Cerebellar nuclear complex (tissue), 1 donor: ENCODE measurements around the gene ELFN1.

Experiments
- DNase-seq, 2 experiments: peaks; one replicate each; lab custom pipeline; 2025; lab: John Stamatoyannopoulos, UW

Gene ELFN1

DNA sequence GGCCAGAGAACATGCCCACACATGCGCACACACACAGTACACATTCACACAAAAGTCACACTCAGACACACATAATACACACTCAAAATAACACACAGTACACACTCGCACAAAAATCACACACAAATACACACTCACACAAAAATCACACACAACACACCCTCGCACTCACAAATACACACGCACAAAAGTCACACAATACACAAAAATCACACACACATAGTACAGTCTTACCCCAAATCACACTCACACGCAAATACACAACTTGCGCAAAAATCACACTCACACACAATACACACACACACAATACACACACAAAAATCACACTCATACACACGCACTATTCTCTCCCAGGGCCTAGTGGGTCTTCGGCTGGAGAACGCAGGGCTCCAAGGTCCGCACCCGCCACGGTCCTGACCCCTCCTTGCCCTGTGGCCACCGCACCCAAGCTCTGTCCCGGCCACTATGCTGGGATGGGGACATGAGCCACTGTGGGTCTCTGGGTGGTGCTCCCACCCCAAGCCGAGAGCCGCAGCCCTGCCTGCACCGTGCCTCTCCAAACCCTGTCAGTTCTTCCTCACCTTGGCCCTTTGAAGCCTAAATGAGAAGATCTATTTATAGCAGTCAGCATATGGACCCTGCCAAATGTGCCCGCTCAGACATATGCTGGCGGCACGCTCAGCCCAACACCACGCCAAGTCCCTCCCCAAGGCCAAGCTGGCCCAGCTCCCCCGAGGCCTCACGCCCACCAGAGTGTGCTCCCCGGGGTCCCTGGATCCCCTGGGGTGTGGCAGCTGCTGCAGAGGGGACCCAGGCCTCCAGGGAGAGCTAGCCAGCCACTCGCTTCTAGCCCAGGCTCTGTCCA, 55.9 kb downstream of the ELFN1 start:
- no peak for DNase-seq

DNA sequence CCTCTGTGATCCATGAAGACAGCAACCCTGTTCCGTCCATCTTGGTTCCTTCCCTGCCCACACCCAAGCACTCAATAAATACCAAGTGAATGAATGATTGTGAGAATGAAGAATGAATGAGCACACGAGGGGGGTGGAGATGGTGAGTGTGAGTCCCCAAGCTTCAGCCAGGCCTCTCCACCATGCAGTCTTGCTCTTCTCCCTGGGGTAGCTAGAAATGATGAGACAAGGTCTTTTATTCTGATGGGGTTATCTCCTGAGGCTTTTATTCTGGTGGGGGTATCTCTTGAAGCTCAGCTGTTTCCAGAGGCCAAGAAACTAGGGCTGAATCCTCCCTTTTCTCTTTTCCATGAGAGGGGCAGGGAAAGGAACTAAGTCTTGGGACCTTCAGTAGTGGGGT, 57.0 kb downstream of the ELFN1 start:
- no peak for DNase-seq

DNA sequence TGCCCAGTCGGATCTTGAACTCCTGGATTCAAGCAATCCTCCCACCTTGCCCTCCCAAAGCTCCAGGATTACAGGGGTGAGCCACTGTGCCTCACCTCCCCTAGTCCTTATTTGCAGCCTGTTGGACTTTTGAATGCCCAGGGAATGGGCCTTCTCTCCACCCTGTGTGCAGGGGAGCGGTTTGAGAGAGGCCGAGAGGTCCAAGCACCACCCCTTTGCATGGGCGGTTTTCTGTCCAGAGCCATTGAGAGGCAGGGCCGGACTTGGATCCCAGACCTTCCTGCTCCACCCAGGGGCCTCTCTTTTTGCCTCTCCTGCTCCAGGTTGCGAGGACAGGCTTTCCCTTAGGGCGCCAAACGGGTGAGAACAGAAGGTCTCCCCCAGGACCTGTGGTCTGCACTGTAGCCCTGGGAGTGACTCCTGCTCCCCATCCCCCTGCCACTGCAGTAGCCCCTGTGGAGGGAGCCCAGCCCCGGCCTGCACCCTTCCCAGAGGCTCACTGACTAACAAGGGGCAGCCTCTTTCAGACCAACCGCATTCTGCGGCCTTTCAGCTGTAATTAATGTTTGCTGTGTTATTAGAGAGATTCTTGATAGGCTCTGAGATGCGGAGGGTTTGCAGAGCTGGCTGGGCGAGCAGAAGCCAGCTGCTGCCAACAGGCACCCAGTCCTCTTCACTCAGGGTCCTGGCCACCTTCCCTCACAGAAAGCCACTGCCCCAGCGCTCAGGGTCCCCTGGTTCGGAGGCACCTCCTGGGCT, 57.9 kb downstream of the ELFN1 start:
- no peak for DNase-seq

DNA sequence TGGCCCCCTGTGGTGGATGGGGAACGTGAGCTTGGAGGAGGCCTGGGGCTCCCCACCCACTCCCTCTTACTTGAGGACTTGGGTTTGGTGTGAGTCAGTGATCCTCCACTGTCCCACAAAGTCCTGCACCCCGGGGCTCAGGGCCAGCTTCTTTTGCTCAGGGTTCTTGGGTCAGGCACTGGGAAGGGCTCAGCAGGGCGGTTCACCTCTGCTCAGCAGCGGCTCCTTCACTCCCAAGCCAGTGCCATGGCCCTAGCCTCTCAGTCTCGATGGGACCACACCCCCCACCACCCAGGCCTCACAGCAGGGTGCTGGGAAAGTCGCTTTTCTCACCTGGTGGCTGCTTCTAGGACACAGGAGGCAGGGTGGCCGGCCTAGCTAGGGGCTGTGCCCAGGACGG, 59.1 kb downstream of the ELFN1 start:
- DNase-seq, result no peak

DNA sequence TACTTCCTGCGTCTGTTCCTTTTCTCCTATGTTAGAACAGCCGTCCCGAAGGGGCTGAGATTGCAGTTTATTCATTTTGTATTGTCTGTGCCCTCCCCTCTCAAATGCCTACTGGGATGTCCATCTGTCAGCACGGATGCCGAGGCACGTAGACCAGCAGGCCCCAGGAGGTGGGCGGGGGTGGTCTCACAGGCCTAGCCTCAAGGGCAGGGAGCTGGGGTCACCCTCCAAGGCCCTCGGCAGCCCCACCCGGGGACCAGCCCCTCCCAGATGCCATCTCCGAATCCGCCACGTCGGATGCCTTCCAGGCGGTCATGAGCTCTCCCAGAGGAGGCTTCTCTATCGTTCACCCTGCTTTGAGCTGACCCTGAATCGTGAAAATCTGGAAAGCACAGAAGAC, 59.7 kb downstream of the ELFN1 start:
- no peak for DNase-seq

DNA sequence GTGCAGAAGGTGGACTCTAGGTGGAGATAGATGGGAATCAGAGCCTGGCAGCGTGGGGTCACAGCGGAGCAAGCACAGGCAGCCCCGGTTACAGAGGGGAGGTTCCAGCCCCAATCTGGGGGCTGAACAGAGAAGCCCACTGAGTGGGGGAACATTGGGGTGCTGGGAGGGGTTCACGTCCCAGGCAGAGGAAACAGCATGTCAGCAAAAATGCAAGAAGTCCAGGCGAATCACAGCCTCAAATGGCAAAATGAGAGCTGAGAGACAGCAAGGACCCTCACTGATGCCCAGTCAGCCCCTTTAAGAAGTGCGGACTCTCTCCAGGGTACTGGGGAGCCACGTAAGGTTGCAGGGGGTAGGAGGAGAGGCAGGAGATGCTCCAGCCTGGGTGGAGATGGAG, 62.0 kb downstream of the ELFN1 start:
- DNase-seq, result no peak

DNA sequence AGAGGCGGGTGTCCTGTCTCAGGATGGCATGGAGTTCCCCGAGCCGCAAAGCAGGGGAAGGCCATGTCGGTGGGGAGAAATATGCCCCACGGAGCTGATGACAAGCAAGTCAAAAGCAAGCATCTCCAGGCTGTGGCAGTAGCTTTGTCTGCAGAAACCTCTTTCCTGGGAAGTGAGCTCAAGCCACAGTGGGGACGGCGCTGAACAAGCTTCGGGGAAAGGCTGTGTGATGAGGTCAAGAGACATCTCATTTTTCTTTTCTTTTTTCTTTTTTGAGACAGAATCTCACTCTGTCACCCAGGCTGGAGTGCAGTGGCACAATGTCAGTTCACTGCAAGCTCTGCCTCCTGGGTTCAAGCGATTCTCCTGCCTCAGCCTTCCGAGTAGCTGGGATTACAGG, 62.6 kb downstream of the ELFN1 start:
- no peak for DNase-seq

DNA sequence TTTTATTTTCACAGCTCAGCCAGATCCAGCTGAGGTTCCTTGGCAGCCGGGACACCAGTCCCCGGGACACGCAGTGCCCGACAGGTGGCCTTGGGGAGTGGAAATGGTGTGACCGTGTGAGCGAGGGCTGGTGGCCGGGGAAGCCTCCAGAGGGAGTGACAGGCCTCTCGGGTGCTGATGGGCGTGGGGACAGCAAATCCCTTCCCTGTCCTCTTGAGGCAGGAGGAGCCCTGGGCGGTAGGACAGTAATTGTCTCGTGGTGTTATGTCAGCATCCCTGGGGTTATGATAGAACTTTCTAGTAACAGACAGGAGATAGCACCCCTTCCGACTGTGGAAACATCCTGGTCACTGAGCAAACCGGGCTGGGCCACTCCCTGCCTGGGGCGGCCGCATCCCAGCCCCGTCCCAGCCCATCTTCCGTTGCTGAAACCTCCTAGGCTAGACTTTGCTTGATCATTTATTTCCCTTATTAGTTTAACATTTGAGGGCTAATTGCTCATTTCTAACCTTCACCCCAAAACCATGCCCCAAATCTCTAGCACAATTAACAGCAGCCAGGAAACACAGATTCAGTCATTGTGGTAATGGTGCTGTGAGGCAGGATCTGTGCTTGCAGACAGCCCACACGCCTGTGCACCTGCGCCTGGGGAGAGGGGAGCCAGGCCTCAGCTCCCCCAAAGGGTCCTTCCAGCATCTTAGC, 63.3 kb downstream of the ELFN1 start:
- no peak for DNase-seq

DNA sequence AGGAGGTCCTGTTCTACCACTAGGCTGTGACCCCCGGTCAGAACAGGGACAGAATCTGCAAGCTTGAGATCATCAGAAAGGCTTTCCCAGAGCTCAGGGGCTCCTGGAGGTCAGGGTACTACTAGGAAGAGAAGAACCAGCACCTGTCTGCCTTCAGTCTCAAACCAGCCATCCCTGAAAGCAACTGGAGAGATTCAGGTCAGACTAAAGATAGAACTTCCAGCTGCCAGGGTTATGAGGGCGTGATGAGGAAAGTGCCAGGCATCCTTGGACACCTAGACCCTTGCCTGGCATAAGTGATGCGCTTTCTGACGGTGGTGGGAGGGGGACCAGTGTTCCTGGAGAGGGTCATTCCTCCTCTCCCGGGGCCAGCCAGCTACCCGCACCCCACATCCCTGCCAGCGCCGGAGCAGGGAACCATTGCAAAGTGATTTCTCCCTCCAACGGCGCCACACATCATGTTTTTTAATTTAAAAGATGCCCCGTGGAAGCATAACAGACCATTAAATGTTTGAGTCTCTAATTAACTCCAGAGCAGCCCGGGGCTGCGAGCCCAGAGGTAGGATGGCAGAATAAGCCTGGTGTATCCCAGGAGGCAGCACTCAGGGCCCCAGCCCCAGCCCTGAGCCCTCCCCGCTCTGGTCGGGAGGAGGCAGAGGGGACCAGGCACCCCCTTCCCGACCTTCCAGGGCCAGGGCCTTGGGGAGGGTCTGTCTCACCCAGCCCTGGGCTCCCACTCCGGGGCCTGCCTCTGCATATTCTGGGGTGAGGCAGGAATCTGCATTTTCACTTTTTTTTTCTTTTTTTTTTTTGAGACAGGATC, 64.0 kb downstream of the ELFN1 start:
- no peak for DNase-seq

DNA sequence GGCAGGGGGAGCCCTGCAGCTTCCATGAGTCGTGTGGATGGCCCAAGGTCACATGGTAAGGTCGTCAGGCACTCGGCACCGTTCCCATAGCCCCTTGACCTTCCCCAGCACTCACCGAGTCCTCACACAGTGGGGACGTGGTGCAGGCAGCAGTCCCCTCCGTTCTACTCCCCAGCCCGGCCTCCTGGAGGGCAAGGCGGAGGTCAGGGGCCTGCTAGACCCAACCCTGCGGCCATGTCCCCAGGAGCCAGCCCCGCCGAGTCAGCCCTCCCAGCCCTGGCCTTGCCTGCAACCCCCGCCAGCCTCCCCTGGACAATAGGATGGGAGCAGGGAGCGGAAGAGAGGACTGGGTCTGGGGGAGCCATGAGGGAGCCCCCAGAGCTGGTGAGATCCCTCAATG, 65.2 kb downstream of the ELFN1 start:
- DNase-seq, result no peak

DNA sequence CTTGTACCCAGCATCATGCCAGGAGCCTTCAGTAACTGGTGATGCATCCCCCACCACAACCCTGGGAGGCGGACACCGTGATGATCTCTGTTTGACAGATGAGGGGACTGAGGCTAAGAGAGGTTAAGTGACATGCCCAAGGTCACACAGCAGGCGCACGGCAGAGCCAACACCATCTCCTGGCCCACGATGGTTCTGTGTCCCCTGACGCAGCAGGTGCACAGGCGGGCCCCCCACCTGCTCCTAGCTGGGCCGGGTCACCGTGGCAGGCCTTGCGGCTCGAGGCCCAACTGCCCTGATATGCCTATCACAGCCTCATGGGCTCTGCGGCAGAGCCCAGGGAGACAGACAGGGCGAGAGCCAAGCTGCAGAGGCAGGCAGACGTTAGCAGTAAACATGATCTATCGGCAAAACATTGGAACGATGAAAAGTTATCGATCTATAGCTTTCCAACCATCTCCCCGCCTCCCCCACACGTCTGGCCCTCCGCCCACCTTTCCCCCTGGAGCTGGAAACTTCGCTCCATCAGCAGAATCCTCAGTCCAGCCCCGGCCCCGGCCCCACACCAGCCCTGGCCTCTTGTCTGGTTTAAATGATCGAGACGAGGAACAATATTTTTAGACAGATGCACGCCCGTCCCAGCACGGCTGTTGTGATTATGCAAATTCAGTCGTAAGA, 65.9 kb downstream of the ELFN1 start:
- no peak for DNase-seq

DNA sequence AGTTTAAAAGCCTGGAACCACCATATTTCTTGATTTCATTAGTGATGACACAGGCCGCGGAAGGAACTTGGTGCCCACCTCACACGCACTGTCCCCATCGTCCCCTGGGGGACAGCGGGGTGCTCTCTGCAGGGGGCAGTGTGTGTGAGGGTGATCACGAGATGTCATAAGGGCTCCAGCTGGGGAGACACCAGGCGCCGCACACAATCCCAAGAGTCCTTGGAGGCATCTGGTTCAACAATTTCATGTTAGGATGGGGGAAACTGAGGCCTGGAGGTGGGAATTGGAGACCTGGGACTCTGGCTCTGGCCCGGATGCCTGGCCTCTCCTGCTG, 66.4 kb downstream of the ELFN1 start:
- DNase-seq, result no peak

DNA sequence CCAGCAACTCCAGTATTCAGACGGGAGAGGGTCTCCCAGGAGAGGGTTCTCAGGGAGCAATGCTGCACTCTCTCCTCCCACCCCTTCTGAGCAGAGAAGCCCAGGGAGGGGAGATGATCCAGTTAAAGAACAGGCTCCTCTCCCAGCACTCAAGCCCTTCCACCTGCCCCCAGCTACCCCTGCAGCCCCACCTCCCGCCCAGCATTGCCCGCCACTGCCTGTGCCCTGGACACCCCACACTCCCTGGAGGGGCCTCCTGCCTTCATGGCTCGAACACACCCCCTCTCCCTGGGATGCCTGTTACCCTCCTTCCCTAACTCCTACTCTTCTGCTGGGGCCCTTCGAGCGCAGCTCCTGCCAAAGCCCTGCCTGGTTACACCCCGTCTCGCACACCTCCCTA, 66.8 kb downstream of the ELFN1 start:
- no peak for DNase-seq

DNA sequence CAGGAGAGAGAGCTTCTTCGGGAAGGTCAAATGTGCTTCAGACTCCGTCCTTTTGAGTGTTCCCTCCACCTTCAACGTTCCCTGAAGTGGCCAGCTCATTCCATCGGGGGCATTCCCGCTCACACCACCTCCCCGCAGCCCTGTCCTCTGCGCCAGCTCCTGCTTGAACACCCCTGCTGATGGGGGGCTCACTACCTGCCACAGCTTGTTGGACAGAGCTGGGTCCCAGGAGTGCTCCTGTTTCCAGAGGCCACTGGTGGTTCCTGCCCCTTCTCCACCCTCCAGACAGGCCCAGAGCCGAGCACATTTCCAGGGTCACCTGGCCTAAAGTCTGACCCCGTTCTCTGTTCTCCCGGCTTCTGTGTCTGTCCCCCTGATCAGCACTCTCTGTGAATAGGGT, 67.4 kb downstream of the ELFN1 start:
- no peak for DNase-seq

DNA sequence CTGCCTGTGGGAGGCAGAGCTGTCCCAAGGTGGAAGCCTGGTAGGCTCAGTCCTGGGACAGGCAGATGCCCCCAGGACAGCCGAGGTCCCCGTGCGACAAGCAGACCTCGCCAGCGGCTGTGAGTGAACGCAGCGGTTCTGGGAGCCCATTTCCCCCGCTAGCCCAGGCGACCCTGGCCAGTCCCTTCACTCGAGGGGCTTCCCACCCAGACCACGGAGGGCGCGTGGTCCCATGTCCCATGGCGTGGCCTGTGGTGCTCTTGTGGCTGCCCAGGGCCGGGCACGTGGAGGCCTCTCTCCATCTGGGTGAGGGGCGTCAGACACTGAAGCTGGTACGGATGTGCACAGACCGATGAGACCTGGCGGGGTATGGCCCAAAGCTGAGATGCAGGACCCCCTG, 67.9 kb downstream of the ELFN1 start:
- no peak for DNase-seq

DNA sequence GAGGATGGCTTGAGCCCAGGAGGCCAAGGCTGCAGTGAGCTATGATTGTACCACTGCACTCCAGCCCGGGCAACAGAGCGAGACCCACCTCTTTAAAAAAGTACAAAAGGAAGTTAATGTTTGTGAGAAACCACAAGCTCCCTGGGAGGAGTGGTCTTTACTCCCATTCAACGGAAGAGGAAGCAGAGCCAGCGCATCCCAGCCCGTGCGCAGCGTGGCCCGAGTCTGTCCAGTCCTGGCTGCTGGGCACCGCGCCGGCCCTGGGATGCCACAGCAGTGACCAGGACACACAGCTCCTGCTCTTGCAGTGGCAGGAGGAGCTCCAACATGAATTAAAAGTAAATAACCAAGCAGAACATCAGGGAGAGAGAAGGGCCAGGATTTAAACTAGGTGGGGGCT, 68.4 kb downstream of the ELFN1 start:
- no peak for DNase-seq

DNA sequence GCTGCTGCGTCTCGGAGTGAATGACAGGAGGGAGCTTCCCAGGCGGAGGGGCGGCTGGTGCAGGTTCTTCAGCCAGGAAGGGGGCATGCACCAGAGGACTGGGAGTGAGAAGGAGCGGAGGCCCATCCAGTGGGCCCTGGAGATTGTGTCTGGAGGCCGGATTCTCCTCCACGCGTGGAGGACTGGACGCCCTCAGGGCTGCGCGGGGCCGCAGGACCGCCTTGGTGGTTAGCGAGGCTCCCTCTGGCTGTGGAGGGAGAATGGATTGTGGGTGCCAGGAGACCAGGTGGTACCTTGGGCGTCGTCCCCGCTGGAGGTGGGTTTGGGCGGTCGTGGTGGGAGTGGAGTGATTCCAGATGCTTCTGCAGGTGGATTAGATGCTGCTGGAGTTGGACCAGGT, 68.9 kb downstream of the ELFN1 start:
- no peak for DNase-seq

DNA sequence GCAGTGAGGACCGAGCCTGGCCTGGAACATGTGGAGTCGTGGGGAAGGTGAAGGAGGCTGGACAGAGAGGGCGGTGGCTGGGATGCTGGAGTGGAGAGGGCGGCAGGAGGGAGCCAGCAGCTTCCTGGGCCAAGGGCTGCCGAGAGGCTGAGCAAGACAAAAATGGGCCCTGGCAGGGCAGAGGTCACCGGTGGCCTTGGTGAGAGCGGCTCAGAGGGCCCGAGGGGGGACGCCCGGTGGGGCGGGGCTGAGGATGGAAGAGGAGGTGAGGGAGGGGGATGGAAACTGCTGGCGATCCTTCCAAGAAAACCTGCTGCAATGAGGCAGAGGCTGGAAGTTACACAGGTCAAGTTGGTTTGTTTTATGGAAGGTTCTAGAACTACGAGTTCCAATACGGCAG, 69.5 kb downstream of the ELFN1 start:
- no peak for DNase-seq

DNA sequence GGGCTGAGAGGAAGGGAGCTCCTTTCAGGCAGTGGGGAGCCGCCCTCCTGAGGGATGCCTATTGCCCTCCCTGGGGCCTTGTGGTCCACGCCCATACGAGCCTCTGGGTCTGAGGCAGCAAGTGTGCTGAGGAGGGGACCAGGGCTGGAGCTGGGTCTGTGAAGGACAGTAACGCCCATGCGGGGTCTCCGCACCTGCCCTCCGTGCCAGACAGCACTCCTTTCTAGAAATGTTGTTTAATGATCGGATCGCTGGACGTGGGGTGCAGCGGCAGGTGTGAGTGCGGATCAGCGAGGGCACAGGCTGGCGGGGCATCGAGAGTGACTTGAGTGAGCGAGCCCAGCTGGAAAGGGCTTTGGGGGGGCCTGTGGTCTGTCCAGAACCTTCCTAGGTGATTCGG, 70.1 kb downstream of the ELFN1 start:
- no peak for DNase-seq

DNA sequence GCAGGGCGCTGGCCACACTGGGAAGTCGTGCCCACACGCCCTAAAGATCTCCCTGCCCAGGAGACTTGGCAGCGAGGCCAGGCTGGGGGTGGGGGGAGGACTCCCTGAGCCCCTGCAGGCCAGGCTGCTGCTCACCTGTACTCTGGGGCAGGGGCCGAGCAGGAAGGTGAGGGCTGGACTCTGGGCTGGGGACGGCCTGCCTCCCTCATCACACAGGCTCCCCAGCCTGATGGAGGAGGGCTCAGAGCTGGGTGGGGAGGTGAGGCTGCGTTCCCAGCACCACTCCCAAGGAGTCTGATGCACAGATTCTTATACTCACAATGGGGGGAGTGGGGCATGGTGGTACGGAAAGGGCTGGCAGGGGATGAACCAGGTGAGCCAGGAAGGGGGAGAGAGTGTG, 71.2 kb downstream of the ELFN1 start:
- DNase-seq, result no peak

DNA sequence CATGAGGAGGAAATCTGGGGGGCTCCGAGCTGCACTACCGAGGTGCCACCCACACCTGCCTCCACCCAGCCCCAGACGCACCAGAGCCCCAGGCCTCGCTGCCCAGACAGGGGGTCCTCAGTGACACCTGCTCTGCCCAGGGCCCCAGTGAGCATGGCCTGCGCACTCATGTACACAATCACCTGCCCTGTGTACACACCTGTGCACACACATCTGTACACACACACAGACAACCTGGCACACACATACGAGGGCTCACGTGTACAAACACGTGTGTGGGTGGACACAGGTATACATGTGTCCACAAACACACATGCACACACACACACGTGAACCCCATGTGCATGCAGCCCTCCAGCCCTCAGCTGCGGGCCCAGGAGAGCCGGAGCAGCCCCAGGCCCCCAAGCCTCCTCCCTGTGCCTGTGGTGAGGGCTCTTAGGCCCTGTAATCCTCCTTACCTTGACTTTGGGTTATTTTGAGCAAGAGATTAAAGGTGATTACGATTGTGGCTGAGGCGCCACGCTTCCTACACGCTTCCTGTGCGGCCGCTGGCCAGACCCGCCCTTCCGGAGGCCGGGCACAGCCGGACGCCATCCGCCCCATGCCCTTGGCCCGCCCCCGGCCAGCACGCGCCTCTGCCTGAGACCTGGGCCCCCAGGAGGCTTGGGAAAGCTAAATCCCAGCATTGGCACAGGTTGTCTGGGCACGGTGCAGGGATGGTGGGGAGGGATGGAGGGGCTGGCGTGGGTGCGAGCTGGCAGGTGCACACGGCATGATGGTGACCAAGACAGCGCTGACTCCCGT, 71.9 kb downstream of the ELFN1 start:
- no peak for DNase-seq
